PC-3 (cell line): ENCODE measurements around the gene SPRR2A.

Source experiments
- CTCF ChIP-seq: fragments of 300-600 bp; sonication (generic); conservative IDR thresholded peaks from 2 replicates; pipeline ENCODE4 v1.5.1; 2017; ENCODE audit warnings: antibody characterized with exemption, low read depth, mild to moderate bottlenecking, low read length
- EZH2 ChIP-seq: fragments of 300-600 bp; sonication (generic); IDR thresholded peaks from one replicate; pipeline ENCODE4 v1.6.1; 2017; ENCODE audit warnings: antibody characterized with exemption, mild to moderate bottlenecking, low read length; ENCODE audit not compliant: unreplicated experiment

- TF ChIP-seq CTCF = no peak
- no peak for TF ChIP-seq EZH2
Measured at GRCh38 chr1:153030895-153031294, 26.4 kb downstream of the SPRR2A start, which contains the start of gene SPRR1B.
